ENCODE results near the gene THADA.
A peak's percentile ranks its signal among the peaks of the same experiment; 100 is the strongest.
"Not testable (repeated sequence)": the region's sequence is repeated elsewhere in the genome, so short reads cannot be mapped to it uniquely, and the experiment has no call there.

Gene THADA, protein sequence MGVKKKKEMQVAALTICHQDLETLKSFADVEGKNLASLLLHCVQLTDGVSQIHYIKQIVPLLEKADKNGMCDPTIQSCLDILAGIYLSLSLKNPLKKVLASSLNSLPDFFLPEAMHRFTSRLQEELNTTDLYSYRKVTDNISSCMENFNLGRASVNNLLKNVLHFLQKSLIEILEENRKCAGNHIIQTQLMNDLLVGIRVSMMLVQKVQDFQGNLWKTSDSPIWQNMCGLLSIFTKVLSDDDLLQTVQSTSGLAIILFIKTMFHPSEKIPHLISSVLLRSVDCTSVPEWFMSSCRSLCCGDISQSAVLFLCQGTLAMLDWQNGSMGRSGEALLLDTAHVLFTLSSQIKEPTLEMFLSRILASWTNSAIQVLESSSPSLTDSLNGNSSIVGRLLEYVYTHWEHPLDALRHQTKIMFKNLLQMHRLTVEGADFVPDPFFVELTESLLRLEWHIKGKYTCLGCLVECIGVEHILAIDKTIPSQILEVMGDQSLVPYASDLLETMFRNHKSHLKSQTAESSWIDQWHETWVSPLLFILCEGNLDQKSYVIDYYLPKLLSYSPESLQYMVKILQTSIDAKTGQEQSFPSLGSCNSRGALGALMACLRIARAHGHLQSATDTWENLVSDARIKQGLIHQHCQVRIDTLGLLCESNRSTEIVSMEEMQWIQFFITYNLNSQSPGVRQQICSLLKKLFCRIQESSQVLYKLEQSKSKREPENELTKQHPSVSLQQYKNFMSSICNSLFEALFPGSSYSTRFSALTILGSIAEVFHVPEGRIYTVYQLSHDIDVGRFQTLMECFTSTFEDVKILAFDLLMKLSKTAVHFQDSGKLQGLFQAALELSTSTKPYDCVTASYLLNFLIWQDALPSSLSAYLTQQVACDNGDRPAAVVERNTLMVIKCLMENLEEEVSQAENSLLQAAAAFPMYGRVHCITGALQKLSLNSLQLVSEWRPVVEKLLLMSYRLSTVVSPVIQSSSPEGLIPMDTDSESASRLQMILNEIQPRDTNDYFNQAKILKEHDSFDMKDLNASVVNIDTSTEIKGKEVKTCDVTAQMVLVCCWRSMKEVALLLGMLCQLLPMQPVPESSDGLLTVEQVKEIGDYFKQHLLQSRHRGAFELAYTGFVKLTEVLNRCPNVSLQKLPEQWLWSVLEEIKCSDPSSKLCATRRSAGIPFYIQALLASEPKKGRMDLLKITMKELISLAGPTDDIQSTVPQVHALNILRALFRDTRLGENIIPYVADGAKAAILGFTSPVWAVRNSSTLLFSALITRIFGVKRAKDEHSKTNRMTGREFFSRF (N-terminal part only)

DNA sequence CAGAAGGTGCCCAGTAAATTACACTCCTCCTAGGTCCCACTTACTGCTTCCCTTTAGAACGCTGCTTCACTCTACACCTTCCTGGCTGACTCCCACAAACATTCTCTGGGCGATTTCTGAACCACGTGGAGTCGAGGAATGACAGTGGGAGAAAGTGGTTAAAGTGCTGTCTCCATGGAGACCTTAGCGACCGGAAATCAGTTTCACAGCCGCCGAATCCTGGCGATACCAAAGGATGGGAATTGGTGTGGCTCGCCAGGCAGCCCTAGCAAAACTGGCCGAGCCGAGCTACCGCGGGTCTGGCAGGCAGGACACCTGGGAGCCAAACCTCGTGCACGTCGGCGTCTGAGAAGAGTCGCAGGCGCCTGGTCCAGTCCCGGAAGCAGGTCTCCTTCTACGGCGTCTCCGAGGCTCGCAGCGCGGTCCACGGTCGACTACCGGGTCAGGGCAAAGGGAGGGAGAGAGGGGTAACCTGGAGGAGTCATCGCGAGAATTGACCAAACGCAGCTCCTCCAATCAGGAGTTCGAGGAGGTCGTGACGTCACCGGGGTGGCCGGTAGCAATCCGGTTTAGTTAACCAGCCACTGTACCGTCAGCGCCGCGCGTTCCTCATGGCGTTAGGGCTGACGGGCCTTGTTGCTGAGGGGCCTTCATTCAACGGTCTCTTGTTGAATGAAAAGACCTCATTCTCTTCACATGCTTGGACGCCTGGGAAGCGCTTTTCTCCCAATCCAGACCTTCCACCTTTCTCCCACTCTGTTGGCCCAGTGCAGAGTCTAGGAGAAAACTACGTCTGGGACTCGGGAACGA, at the start of gene THADA:
Gene THADA, minus strand, starts transcription at position 436 of the 810 bp plus-strand sequence. CDS start 3,646 bp downstream, outside the sequence.
- DNase-seq (ENCODE audit: low read depth), result peak; percentile 95

DNA sequence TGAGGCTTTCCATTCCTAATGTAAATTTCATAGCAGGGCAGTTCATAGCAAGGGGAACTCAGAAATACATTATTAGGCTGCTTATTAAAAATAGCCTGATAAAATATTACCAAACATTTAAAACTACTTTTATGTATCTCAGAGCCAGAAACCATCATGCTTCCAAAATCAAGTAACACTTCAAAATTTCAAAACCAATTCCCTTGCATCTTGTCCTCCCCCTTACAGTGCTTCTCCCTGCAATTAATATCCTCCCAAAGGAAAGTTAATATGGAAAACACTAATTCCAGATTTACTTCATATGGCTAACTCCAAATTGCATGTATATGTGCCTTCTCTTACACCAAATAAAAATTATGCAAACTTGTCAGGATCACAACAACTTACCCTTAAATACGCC, 47.8 kb upstream of the THADA start:
- DNase-seq (ENCODE audit: low read depth), result no peak

DNA sequence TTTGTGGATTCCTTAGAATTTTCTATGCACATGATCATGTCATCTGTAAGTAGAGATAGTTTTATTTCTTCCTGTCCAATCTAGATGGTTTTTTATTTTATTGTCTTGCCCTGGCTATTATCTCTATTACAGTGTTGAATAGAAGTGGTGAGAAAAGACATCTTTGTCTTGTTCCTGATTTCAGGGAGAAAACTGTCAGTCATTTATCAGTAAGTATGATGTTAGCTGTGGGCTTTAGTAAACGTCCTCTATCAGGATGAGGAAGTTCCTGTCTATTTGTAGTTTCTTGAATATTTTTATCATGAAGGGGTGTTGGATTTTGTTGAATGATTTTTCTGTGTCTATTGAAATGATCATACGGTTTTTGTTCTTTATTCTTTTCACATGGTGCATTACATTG, 46.5 kb upstream of the THADA start:
- DNase-seq (ENCODE audit: low read depth), result no peak

DNA sequence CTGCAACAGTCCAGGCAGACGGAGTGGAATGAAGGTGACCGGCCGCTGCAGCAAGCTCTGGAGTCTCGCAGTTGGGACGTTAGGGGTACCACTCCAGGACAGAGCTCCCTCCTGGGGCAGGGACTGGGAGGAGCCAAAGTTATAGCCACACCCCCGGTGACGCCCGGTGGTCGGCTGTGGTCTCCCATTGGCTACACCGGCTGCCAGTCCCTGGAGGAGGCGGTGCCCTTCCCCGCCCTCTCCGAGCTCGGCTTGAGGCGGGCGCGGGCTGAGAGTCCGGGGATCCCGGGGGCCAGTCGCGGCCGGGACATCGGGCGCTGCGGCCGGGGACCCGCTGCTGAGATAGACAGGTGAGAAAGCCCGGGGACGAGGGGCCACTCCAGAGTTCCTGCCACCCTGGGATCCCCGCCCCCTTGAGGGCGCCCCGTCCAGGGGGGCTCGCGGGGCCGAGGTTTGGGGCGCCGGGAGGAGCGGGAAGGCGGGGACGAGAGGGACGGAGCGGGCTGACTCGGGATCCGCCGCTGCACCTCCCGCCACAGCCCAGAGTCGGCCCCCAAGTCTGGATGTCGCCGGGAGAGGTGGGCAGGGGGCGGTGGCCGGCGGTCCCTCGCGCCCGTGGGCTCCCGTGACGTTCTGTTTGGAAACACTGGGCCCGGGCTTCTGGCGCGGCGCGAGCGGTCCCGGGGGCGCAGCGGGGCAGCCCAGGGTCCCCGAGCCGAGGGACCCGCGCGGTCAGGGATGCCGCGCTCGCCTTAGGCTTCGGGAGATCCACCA, 41.4 kb upstream of the THADA start, which contains the start of gene PLEKHH2:
Gene PLEKHH2, plus strand, starts transcription at position 231 of the 774 bp plus-strand sequence. CDS start 7,414 bp downstream, outside the sequence.
- DNase-seq (ENCODE audit: low read depth), result peak; percentile 78

DNA sequence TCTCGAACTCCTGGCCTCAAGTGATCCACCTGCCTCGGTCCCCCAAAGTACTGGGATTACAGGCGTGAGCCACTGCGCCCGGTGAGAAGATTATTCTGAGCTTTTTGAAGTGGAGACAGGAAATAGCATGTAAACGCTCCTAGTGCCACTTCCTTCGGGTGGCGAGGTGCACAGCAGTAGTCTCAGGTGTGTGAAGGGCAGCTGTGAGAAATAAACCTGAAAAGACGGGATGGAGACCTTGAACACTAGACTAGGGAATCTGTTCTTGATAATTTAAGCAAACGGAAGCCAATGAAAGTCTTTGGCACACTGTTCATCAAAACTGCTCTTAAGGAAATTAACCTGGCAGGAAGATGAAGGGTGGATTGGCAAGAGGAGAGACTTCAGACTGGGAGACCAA, 40.8 kb upstream of the THADA start:
- no peak for DNase-seq (ENCODE audit: low read depth)

DNA sequence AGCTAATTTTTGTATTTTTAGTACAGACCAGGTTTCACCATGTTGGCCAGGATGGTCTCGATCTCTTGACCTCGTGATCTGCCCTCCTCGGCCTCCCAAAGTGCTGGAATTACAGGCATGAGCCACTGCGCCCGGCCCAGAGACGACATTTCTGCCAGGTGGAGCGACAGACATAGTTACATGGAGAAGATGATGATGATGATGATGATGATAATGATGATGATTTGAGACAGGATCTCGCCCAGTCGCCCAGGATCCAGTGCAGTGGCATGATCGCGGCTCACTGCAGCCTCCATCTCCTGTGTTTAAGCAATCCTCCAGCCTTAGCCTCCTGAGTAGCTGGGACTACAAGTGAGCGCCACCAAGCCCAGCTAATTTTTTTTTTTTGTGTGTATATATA, 40.3 kb upstream of the THADA start:
- DNase-seq (ENCODE audit: low read depth), result not testable (repeated sequence)

DNA sequence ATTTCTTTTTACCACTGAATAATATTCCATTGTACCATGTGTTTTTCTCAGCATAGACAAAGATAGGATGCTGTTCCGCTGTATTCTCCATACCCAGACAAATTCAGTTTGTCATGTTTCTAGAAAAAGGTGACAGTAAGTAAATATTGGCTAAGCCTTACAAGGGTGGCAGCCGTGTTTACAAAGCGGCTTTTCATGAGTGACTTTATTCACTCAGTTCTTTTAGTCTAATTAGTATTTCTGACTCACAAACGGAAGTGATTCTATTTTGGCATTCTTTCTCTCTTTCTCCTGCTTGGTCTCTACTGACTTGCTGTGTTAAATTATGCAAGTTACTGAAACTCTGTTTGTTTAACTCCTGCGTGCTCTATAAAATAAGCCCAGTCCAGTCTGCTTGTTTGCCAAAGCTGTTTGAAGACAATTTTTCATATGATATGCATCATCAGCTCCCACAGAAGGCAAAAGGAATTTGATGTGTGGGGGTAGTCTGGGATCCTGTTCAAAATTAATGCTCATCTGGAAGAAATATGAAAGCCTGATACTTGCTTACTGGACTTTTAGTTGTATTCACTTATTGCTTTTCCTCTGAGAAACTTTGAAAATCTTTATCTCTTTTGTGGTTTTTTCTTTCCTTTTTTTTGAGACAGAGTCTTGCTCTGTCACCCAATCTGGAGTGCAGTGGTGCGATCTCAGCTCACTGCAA, 38.9 kb upstream of the THADA start:
- no peak for DNase-seq (ENCODE audit: low read depth)

DNA sequence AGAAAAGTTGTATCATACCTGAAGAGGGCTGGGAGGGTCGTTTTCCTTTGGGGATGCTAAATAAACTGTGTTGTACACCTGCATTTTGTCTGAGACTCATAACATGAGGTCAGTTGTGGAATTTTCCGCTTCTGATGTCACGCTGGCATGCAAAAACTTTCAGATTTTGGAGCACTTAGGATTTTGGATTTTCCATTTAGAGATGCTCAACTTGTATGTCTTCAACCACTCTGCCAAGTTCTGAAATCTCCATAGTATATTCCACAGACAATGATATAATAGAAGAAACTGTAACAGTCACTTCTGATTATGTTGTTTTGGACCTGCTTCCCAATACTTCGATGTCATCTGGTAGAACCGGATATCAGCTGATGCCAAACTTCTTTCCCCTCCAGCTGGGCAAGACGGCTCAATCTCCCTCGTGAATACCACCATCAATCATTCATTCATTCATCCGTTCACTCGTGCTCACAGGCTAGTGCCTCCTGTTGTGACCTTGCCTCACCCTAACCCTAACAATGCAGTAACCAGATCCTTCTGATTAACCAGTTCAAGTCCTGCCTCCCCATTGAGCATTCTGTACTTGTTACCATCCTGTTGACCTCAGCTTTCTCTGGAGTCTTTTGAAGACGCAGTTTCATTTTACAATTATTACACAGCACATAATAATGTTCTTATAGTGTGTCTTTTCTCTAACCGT, 35.9 kb upstream of the THADA start:
- DNase-seq (ENCODE audit: low read depth), result no peak

DNA sequence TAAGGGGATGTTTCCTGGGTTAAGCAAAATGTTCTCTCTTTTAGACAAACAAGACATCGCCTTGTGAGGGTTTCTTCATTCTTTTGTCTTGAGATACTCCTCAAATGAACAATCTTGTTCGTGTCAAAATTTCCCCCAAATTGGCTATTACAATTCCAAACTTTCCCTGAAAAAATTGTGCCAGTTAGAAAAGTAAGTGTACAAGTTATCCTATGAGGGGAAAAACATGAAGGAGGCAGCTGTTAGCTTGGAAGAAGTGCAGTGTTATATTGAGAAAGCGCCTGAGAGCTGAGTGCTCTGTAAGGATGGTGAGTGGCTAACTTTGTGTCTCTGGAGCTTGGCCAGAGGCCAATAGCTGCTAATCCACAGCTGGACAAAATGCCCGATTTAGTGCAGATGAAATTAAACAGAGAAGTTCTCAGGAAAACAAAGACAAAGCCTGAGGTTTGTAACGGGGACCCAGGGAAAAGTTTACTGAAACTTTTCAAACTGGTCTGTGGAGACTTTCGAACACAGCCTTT, 27.2 kb upstream of the THADA start:
- DNase-seq (ENCODE audit: low read depth), result no peak

DNA sequence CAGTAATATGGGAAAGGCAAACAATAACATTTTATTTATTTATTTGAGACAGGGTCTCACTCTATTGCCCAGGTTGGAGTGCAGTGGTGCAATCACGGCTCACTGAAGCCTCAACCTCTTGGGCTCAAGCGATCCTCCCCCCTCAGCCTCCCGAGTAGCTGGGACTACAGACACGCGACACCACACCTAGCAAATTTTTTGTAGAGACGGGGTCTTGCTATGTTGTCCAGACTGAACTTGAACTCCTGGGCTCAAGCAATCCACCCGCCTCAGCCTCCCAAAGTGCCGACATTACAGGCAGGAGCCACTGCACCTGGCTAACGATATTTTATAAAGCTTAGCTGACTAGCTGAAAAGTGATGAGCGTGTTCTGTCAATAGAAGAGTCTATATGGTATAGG, 23.7 kb upstream of the THADA start:
- no peak for DNase-seq (ENCODE audit: low read depth)

DNA sequence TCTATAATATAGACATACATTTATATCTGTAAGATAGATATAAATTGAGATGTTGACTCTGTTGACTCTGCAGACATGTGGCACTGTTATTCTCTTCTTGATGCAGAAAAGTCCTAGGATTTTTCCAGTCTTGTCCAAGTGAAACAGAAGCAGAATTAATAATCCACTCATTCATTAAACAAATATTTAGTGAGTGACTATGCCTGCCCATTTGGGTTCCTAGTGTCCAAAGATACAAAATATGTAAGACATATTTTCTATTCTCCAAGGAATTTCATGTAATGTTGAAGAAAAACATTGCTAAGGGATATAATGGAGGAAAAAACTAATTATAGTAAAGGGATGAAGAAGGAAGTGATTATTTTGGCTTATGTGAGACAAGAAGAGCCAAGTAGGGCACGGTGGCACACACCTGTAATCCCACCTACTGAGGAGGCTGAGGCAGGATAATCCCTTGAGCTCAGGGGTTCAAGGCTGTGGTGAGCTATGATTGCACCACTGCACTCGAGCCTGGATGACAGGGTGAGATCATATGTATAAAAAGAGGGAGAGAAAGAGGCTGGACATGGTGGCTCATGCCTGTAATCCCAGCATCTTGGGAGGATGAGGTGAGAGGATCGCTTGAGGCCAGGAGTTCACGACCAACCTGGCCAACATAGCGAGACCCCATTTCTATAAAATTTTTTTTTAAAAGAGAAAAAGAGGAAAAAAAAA, 21.3 kb upstream of the THADA start:
- no peak for DNase-seq (ENCODE audit: low read depth)

DNA sequence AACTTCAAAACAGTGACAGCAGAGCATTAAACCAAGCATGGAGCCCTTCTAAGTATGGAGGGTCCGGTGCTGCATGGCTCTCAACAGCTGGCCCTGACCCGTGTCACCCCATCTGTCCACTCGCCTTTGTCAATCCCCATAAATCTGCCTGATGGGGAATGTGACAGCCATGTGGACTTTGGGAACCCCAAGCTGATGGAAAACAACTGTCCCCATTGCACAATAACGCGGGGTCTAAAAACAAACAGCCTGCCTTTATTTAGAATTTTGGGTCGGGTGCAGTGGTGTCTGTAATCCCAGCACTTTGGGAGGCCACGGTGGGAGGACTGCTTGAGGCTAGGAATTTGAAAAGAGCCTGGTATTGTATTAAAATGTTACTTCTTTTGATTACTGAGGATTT, 17.1 kb upstream of the THADA start:
- DNase-seq (ENCODE audit: low read depth), result no peak

DNA sequence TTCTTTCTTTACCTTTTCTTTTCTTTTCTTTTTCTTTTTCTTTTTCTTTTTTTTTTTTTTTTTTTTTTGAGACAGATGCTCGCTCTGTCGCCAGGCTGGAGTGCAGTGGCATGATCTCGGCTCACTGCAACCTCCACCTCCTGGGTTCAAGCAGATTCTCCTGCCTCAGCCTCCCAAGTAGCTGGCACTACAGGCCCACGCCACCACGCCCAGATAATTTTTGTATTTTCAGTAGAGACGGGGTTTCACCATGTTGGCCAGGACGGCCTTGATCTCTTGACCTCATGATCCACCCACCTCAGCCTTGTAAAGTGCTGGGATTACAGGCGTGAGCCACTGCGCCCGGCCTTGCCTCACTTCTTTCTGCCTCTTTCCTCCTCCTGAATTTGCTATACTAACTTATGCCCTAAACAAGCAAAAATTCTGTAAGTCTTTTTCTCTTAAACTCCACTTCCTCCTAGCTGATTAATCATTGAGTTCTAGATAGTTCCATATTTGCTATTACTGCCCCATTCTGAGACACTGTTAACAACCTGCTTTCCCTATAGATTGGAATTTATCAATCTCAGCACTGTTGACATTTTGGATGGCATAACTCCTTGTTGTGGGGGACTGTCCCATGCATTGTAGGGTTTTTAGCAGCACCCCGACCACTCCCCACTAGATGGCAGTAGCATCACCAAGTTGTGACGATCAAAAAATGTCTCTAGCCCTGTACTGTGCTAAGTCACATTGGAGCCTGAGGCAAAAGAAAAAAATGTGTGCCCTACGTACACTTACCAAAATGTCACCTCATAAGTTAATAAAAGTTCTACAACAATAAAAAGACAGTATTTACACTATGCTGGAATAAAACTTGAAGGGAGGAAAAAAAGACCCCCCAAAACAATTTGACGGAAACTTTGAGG, 16.4 kb upstream of the THADA start:
- DNase-seq (ENCODE audit: low read depth), result peak; percentile 48

DNA sequence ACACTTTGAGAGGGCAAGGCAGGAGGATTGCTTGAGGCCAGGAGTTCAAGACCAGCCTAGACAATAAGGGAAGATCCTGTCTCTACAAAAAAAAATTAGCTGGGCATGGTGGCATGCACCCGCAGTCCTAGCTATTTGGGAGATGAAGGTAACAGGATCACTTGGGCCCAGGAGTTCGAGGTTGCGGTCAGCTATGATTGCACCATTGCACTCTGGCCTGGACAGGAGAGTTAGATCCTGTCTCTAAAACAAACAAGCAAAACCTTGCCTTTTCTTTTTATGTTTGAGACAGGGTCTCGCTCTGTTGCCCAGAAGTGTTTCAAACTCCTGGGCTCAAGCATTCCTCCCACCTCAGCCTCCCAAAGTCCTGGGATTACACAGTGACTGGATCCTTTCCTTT, 14.5 kb upstream of the THADA start:
- DNase-seq (ENCODE audit: low read depth), result no peak

DNA sequence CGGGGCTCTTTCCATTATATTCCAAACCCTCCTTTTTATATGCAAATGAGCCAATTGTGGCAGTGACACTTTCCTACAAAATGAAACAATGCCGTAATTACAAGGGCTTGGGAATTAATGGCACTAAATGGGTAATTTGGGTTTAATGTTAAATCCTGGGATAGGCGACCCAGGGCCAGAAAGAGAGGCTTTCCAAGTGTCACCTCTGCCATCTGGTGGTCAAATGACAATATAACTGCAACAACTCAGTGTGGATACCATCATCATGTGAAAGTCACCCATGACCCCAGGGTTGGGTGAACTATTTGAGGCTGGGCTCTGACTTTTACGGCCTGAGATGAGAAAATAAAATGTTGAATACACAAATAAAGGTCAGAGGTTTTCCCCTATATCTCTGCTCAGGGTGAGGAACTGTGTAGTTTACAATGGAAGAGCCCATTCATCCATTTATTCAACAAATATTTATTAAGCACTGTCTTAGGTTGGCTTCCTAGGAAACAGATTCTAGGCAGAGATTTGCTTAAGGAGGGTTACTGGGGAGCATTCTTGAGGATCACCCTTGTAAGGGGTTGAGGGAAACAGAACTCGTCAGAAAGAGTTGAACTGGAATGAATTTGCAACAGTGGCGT, 13.6 kb upstream of the THADA start:
- DNase-seq (ENCODE audit: low read depth), result no peak

DNA sequence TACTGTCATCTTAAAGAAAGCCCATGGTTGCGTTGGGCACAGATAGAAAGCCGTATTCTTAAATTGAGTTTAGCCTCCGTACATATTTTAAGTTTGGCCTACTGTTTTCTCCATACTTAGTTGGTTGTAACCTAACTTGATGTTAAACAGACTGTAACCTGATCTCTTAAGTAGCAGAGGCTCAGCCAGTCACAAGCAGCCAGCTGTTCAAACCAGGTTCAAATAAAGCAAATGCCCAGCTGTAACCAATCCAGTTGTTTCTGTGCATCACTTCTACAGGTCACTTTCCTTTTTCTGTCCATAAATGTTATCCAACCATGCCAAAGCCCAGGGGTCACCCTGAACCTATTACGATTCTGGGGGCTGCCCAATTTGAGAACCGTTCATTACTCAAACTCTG, 10.0 kb upstream of the THADA start:
- no peak for DNase-seq (ENCODE audit: low read depth)
